ENCODE data around the gene FBF1.

Gene FBF1

GRCh38 chr17:75950855-75951554, 10.2 kb upstream of the FBF1 start:
- DNase-seq, result no peak

DNA sequence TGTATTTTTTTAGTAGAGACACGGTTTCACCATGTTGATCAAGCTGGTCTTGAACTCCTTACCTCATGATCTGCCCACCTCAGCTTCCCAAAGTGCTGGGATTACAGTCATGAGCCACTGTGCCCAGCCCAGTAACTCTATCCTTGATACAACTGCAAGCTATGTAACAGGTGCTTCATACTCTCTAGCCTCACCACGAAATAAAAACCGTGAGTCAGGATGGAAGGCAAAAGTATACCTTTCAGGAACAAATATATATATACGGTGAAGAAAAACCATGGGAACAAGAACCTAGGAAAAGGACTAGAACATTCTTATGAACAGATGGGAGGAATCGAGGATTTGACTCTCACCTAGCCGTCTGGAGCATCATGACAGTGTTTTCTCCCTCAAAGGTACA, 9.6 kb upstream of the FBF1 start:
- no peak for DNase-seq

DNA sequence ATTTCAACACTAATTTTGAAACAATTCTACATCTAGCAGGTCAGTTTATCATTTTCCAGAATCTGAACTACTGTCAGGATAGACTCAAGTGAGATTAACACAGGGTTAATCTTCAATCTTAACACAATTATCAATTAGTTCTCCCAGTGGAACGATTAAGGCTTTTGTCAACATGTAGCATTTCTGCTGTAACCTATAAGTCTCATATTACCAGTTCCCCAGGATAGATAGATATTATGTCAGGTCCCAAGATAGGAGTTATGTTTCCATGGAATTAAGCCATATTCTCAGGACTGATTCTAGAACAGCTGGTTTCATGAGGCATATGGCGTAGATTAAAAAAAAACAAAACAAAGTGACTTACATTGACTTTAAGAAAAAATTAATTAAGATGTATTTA, 4.4 kb upstream of the FBF1 start:
- no peak for DNase-seq

- no peak for DNase-seq
Observed at GRCh38 chr17:75943491-75943890, 2.6 kb upstream of the FBF1 start.

DNA sequence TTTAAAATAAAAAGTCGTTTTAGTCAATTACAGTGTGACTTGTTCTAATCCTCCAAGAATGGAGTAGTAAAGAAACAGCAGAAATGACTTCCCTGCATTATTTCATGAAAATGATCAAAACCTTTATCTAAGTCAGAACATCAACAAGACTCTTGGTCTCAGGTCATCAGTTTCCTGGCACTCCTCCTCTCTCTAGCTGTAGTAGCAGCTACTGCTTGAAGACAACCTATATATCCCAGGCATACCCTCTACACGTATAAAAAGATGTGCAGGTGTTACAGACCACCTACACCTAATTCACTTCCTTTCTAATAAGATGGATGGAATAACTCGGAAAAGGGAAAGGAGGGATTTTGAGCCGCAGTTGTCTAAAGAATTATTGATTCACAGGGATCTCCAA, 1.6 kb upstream of the FBF1 start:
- no peak for DNase-seq

GRCh38 chr17:75941442-75941819, 589 bp upstream of the FBF1 start:
- DNase-seq, result peak in 1 of 2 experiments; percentile 47

DNA sequence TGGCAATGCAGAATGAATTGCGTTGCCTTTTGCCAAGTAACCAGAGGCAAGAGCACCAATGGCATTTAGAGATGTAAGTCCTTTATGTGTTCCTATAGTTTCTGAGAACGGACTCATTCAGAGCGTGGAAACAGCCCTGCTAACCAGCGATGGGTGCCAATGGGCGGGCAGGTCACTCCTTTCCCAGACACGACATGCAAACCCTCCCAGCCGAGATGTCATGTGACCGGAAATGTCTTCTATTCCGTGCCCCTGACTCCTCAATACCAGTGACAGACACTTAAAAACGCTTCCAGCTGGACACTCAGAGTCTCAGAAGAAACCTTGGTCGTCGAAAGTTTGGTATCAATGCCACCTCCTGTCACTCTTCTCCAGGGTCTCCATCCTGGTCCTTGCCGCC, 3.2 kb downstream of the FBF1 start:
- DNase-seq, result no peak

DNA sequence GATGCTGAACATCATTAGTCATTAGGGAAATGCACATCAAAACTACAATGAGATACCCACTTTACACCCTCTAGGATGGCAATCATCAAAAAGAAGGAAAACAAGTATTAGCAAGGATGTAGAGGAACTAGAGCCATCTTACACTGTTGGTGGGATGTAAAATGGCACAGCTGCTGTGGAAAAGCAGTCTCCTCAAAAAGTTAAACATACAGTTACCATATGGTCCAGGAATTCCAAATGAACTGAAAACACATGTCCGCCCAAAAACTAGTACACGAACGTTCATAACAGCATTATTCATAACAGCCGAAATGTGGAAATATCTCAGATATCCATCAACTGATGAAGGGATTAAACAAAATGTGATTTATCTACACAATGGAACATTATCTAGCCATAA, 7.0 kb downstream of the FBF1 start:
- DNase-seq, result no peak

- no peak for DNase-seq
Observed at GRCh38 chr17:75932852-75933251, 8.0 kb downstream of the FBF1 start.

DNA sequence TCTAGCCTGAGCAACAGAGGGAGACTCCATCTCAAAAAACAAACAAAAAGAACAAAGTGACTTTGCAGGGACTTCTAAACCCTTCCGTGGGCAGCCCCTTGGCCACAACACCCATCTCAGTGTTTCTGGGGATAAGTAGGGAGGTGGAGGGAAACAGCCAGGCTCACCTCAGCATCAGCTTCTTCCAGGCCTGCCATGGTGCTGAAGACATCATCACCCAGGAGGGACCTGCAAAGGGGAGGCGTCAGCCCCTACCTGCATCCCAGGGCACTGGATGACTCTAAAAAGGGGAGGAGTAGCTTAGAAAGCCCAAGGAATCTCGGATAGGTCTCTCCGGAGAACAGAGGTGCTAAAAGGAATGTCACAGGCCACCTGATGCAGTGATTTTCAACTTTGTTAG, 9.8 kb downstream of the FBF1 start:
- no peak for DNase-seq

DNA sequence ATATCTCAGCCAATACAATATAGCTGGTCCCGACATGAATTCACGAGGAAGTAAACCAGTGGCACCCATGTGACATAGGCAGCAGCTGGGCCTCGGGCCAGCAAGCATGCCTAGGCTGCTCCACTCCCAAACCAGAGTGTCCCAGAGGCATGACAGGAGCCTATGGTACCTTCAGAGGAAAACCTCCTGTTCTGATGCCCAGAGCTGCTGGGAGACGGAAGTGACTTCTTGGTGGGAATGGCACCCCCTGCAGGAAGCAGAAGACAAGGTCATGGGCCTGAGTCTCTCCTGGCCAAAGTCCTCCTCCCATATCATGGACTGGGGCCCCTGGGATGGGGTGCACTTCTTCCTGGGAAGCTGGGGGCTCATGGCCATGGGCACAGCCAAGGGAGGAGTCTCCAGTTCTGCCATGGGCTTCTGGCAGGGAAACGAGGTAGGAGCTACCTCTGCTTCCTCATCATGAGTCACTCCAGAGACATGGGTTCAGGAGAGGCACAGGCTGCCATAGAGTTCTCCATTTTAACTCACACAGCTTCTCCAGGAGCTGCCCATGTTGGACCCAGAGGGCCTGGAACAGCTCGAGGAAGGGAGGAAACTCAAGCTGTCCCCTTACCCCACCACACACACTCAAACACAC, 13.4 kb downstream of the FBF1 start:
- peak; percentile 31 to 40 for DNase-seq

DNA sequence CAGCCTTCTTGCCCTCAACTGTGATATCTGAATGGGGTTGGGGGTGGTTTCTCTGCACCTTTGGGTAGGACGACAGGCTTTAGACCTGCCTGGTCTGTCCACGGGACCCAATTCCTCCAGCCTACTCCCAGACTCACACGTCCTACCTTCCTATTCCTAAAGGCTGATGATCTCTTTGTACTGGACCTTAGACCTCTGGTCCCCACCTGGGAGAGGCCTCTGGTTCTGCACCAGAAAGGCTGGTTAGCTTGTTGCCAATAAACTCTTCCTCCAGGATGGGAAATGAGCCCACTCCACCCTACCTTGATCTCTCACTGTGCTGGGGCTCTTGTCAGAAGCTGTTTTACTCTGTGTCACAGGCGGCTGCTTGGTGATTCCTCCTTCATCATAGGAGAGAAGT, 14.4 kb downstream of the FBF1 start:
- DNase-seq, result no peak

DNA sequence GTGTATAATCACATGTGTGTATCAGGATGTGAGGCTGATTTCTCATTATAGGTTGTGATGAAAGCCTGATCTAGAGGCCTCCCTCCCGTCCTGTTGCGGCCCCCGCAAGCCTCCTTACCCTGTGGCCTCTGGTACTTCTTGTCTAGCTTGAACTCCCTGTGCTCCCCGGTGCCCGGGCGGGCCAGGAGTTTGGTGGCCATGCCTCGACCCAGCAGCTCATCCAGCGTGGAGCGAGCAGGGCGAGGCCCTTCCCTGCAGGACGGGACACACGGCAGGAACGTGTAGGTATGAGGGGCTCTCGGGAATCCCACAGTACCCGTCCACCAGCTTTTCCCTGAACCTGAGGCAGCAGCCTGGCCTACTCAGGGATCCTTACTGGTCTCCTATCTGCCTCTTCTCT, 14.9 kb downstream of the FBF1 start:
- DNase-seq, result no peak

- DNase-seq, result no peak
Observed at GRCh38 chr17:75925103-75925502, 15.7 kb downstream of the FBF1 start.

- no peak for DNase-seq
Observed at GRCh38 chr17:75922963-75923874, 17.6 kb downstream of the FBF1 start.

DNA sequence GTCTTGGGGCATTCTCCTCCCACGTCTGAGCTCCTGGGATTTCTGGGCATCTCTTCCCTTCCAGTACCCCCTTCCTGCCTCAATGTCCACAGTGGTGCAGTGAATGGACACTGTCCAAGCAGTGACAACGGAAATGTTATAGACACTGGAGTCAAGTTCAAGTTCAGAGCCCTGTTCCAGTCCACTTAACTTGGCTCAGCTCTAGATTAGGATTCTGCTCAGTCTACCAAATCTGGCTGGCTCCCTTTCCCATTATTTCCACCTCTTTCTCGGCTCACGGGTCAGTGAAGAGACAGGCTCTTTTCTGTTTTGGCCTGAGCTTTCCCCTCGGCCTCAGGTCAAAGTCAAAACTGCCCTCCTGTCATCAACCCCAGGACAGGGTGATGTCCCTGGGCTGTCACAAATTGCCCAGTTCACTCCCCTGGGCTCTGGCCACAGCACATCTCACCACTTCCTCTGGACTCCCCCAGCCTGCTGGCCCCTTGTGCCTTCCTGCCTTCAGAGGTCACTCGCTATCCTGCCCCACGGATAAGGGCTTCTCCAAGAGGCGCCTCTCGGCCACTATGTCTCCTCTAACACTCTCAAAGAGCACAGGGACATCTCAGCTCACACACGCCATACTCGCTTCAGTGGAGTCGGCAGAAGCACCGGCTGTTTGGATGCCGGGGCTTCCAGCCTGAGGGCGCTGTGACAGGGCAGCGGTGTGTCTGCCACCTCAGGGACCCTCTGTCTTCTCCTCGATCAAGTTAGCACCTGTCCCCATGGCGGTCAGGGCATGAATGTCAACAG, 18.5 kb downstream of the FBF1 start:
- no peak for DNase-seq

GRCh38 chr17:75921596-75921995, 19.2 kb downstream of the FBF1 start:
- no peak for DNase-seq

DNA sequence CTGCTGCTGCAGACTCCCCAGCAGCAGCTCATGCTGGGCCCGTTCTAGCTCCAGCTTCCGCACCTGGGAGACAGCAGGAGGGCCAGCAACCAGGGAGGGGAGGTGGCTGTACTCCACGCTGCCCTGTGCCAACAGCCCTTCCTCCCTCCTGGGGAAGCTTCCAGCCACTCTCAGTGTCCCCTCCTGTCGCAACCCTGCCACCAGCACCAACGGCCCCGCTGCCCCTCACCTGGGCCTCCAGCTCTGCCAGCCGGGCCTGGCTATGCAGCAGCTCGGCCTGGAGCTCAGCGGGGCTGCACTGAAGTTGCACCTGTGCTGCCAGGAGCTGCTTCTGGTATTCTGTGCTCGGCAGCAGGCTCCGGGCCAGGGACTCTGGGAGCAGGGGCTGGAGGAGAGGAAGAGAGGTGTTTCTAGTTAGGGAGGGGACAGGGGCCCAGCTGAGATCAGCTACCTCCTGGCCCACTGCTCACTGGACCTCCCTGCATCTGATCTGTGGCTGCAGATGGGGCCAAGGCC, 20.7 kb downstream of the FBF1 start:
- no peak for DNase-seq

GRCh38 chr17:75919611-75920010, 21.2 kb downstream of the FBF1 start:
- DNase-seq, result no peak

GRCh38 chr17:75917917-75918445, 22.9 kb downstream of the FBF1 start:
- no peak for DNase-seq

DNA sequence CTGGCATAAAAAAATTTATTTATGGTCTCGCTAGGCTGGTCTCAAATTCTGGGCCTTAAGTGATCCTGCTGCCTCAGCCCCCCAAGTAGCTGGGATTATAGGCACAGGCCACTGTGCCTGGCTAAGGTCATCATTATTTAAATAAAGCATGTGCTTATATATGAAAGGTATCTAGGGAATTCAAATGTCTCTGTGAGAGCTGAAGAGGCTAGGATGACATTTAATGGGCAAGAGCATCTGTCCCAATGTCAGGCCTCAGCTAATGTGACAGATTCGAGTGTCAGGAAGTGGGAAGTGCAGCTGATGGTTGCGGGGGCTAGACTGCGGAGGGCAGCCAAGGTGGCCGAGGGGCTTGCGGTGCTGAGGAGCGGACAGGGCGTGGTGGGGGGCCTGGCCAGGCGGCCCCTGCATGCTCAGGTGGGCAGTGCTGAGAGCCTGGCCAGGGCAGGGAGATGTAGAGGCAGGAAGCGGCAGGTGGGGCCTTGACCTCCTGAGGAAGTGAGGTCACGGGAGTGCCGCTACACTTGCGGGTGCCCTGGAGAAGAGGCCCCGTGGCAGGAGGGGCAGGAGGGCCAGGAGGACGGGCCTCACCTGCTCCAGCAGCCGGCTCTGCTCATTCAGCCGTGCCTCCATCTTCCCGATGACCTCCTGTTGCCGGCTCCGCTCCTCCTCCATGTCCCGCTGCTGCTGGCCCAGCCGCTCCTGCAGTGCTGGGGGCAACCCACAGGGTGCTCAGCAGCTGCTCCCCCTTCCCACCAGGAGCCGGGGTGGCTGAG, 23.5 kb downstream of the FBF1 start:
- DNase-seq, result no peak

DNA sequence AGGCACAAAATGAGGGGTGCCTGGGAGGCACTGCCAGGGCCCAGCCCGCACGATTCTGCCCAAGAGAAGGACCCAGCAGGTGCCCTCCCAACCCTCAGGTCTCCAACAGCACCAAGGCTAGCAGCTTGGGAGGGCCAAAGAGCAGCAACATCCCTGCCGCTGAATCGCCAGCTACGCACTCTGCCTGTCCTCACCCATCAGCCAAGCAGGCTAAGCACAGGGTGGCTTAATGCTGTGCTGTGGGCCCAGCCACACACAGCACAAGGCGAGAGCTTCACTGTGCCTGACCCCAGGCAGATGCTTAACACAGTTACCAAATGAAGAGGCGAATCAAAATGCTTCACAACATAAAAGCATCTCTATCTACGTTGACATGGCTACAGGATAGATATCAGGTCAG, 25.6 kb downstream of the FBF1 start:
- no peak for DNase-seq

Data from AML-193 (cell line).